Measurements from ENCODE around the gene RNGTT. TPM values are rescaled to one million over a fixed set of nuclear protein-coding genes. Genes with fewer than 3 reads are reported as not detected.

The RNGTT gene
- total RNA-seq, 1 experiment from 2014 or later = 15.2 TPM

GRCh38 chr6:88698661-88699060 lies 264.8 kb downstream of the RNGTT start:
- no TSS peak for BruUV-seq (replicated peaks)
- no peaks in the 10 kb centered on the region for H3K36me3 ChIP-seq (ENCODE audit: low read depth)
- no peaks in the 10 kb centered on the region for H3K9me2 ChIP-seq (ENCODE audit: insufficient read depth)
- H3K4me2 ChIP-seq = no peak overlapping the region
- TF ChIP-seq EZH2 (IDR thresholded peaks at IDR 0.05; ENCODE audit: low read depth) = no peak
- TF ChIP-seq CTCF (conservative IDR thresholded peaks at IDR 0.05) = no peak
- no peaks in the 10 kb centered on the region for H3K4me1 ChIP-seq (replicated peaks; ENCODE audit: insufficient read depth)
- H3K9me3 ChIP-seq (ENCODE audit: insufficient read depth, low read depth) = no peaks in the 10 kb centered on the region
- no peaks in the 10 kb centered on the region for H3K27me3 ChIP-seq (ENCODE audit: insufficient read depth, low read depth)
- H3K79me2 ChIP-seq (ENCODE audit: low read depth) = no peaks in the 10 kb centered on the region
- CTCF ChIA-PET = no interaction called here
- H3K27ac ChIP-seq = no peak overlapping the region
- intact Hi-C loops (cut with micrococcal nuclease; ENCODE audit: unreplicated experiment) = no loop called here
- DNase-seq = no peak
- no peaks in the 10 kb centered on the region for H3F3A ChIP-seq (ENCODE audit: insufficient read depth, low read depth)
- H2AFZ ChIP-seq = no peak overlapping the region
- POLR2A ChIA-PET (ENCODE audit: unreplicated experiment) = no interaction called here
- H3K4me3 ChIP-seq = no peak overlapping the region
- no peaks in the 10 kb centered on the region; the same call in 1 of the 2 replicates for H4K20me1 ChIP-seq (ENCODE audit: insufficient read depth)

- ChIA-PET POLR2A (ENCODE audit: unreplicated experiment) (no interaction called here), CTCF (no interaction called here)
- H3K27ac ChIP-seq = no peak overlapping the region
- H3K9me2 ChIP-seq (ENCODE audit: insufficient read depth) = no peaks in the 10 kb centered on the region
- BruUV-seq (replicated peaks) = no TSS peak
- no peaks in the 10 kb centered on the region for H4K20me1 ChIP-seq (ENCODE audit: insufficient read depth)
- H3K4me1 ChIP-seq (replicated peaks; ENCODE audit: insufficient read depth) = no peaks in the 10 kb centered on the region
- intact Hi-C loops (cut with micrococcal nuclease; ENCODE audit: unreplicated experiment) = no loop called here
- H3K79me2 ChIP-seq (ENCODE audit: low read depth) = no peaks in the 10 kb centered on the region
- no peak overlapping the region for H2AFZ ChIP-seq
- DNase-seq = no peak
- no peak overlapping the region for H3K4me3 ChIP-seq
- H3F3A ChIP-seq (ENCODE audit: insufficient read depth, low read depth) = no peaks in the 10 kb centered on the region
- H3K27me3 ChIP-seq (ENCODE audit: insufficient read depth, low read depth) = no peaks in the 10 kb centered on the region
- H3K36me3 ChIP-seq (ENCODE audit: low read depth) = no peaks in the 10 kb centered on the region
- TF ChIP-seq CTCF (conservative IDR thresholded peaks at IDR 0.05) (no peak), EZH2 (IDR thresholded peaks at IDR 0.05; ENCODE audit: low read depth) (no peak)
- no peaks in the 10 kb centered on the region for H3K9me3 ChIP-seq (ENCODE audit: insufficient read depth, low read depth)
- H3K4me2 ChIP-seq = no peak overlapping the region
Measured at GRCh38 chr6:88695937-88696336, 267.5 kb downstream of the RNGTT start.

GRCh38 chr6:88683734-88684133 lies 279.7 kb downstream of the RNGTT start:
- H3K27ac ChIP-seq = no peak overlapping the region
- ChIA-PET CTCF (no interaction called here), POLR2A (ENCODE audit: unreplicated experiment) (no interaction called here)
- no peaks in the 10 kb centered on the region for H3K4me1 ChIP-seq (replicated peaks; ENCODE audit: insufficient read depth)
- no peak overlapping the region for H3K4me2 ChIP-seq
- H3K79me2 ChIP-seq (ENCODE audit: low read depth) = no peaks in the 10 kb centered on the region
- no peaks in the 10 kb centered on the region for H3K36me3 ChIP-seq (ENCODE audit: low read depth)
- no peaks in the 10 kb centered on the region for H3K27me3 ChIP-seq (ENCODE audit: insufficient read depth, low read depth)
- no peaks in the 10 kb centered on the region for H3K9me2 ChIP-seq (ENCODE audit: insufficient read depth)
- H3F3A ChIP-seq (ENCODE audit: insufficient read depth, low read depth) = no peaks in the 10 kb centered on the region
- H3K4me3 ChIP-seq = no peak overlapping the region
- no peaks in the 10 kb centered on the region for H3K9me3 ChIP-seq (ENCODE audit: insufficient read depth, low read depth)
- H4K20me1 ChIP-seq (ENCODE audit: insufficient read depth) = no peaks in the 10 kb centered on the region
- TF ChIP-seq EZH2 (IDR thresholded peaks at IDR 0.05; ENCODE audit: low read depth) = no peak
- no peak for TF ChIP-seq CTCF (conservative IDR thresholded peaks at IDR 0.05)
- intact Hi-C loops (cut with micrococcal nuclease; ENCODE audit: unreplicated experiment) = no loop called here
- no TSS peak for BruUV-seq (replicated peaks)
- H2AFZ ChIP-seq = no peak overlapping the region
- DNase-seq = no peak
